Adrenal gland (tissue), 5 donors: Measurements from ENCODE around the gene SLC26A4.

Experiments used
- POLR2A ChIP-seq, 2 donors: fragments of 450-650 bp; IDR thresholded peaks; one replicate each; pipeline ENCODE4 v1.6.1; 2017; ENCODE audit warnings: antibody characterized with exemption in 2 of 2, mild to moderate bottlenecking in 2 of 2, moderate library complexity in 1 of 2
- TF ChIP-seq, protein P1 (sequence below), 6 experiments: fragments of 450-650 bp in 4 of 6; fragments of 200-600 bp in 2 of 6; sonication (generic) in 1 of 6; IDR thresholded peaks; 1 replicate in 5 of 6; 2 replicates in 1 of 6; pipeline versions ENCODE4 v1.5.1 to v1.8.0; 2016 to 2021; ENCODE audit warnings: antibody characterized with exemption in 6 of 6, mild to moderate bottlenecking in 2 of 6, moderate library complexity in 1 of 6
- donor health status: DM: no; HTN: no; CAD: no.

DNA sequence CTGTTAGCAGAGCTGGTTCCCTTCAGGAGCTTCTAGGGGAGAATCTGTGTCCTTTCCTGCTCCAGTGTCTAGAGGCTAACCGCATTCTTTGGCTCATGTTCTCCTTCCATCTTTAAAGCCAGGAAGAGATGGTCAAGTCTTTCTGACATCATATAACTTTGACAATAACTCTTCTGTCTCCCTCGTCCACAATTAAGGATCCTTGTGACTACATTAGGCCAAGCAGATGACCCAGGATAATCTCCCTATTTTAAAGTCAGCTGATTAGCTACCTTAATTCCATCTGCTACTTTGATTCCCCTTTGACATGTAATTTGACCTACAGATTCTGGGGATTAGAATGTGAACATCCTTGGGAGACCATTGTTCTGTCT is 28.1 kb upstream of the SLC26A4 start:
- TF ChIP-seq POLR2A (IDR thresholded peaks at IDR 0.05), result no peak
- TF ChIP-seq, protein P1, sequence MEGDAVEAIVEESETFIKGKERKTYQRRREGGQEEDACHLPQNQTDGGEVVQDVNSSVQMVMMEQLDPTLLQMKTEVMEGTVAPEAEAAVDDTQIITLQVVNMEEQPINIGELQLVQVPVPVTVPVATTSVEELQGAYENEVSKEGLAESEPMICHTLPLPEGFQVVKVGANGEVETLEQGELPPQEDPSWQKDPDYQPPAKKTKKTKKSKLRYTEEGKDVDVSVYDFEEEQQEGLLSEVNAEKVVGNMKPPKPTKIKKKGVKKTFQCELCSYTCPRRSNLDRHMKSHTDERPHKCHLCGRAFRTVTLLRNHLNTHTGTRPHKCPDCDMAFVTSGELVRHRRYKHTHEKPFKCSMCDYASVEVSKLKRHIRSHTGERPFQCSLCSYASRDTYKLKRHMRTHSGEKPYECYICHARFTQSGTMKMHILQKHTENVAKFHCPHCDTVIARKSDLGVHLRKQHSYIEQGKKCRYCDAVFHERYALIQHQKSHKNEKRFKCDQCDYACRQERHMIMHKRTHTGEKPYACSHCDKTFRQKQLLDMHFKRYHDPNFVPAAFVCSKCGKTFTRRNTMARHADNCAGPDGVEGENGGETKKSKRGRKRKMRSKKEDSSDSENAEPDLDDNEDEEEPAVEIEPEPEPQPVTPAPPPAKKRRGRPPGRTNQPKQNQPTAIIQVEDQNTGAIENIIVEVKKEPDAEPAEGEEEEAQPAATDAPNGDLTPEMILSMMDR (IDR thresholded peaks at IDR 0.05), result no peak
